RWPE1 (cell line): ENCODE results near the gene PRR33.

Experiments used
- CTCF ChIA-PET: fragments of 350-600 bp; sonication (Branson Sonifier 250); formaldehyde crosslinking; extraction: SDS; loops from one replicate; lab custom pipeline; 2021; lab: Yijun Ruan, JAX
- POLR2A ChIA-PET: fragments of 400-600 bp; formaldehyde crosslinking; extraction: SDS; loops from one replicate; lab custom pipeline; 2020; ENCODE audit warnings: antibody characterized with exemption; ENCODE audit not compliant: low non-redundant PET; lab: Yijun Ruan, JAX
- DNase-seq: peaks from one replicate; pipeline ENCODE4 v3.0.0; 2012; ENCODE audit warnings: low spot score
- H3K27ac ChIP-seq: fragments of 450-650 bp; 2 replicates; pipeline ENCODE4 v1.5.1; 2017
- TF ChIP-seq, protein P1 (sequence below): fragments of 450-650 bp; conservative IDR thresholded peaks from 2 replicates; pipeline ENCODE4 v1.5.1; 2017; ENCODE audit warnings: low read depth, mild to moderate bottlenecking

PRR33 gene

DNA sequence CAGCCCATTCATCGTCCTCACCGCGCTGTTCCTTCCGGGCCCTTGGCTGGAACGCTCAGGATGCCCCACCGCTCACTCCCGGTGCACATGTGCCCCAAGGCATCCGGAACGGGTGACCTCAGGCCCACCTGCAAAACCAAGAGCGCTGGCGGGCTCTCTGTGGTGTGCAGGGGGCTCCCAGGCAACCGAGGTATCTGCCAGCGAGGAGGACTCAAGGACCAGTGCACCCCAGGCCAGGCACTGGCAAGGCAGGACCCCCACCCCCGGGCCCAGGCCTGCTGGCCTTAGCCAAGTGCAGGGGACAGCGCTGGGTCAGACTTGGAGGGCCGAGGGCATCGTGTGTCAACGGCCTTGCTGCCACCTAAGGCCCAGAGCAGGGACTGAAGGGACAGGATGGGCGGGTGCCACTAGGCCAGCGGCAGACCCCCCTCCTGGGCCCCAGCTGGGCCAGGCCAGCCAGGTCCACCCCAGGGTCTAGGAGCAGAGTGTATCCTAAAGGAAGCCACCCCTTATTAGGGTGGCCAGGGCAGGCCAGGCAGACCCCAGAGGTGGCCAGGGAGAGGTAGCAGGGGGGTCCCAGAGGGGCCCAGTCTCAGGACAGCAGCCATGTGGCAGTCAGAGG, 36.3 kb upstream of the PRR33 start:
- CTCF ChIA-PET = interaction anchor here (1.2 kb wide), 1 partner anchor 51 kb away, joined by 6 read pairs; no protein-coding TSS in a partner anchor
- POLR2A ChIA-PET = no interaction called here
- H3K27ac ChIP-seq = peak overlapping the region; percentile 68
- DNase-seq = no peak
- TF ChIP-seq, protein P1, sequence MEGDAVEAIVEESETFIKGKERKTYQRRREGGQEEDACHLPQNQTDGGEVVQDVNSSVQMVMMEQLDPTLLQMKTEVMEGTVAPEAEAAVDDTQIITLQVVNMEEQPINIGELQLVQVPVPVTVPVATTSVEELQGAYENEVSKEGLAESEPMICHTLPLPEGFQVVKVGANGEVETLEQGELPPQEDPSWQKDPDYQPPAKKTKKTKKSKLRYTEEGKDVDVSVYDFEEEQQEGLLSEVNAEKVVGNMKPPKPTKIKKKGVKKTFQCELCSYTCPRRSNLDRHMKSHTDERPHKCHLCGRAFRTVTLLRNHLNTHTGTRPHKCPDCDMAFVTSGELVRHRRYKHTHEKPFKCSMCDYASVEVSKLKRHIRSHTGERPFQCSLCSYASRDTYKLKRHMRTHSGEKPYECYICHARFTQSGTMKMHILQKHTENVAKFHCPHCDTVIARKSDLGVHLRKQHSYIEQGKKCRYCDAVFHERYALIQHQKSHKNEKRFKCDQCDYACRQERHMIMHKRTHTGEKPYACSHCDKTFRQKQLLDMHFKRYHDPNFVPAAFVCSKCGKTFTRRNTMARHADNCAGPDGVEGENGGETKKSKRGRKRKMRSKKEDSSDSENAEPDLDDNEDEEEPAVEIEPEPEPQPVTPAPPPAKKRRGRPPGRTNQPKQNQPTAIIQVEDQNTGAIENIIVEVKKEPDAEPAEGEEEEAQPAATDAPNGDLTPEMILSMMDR = no peak

DNA sequence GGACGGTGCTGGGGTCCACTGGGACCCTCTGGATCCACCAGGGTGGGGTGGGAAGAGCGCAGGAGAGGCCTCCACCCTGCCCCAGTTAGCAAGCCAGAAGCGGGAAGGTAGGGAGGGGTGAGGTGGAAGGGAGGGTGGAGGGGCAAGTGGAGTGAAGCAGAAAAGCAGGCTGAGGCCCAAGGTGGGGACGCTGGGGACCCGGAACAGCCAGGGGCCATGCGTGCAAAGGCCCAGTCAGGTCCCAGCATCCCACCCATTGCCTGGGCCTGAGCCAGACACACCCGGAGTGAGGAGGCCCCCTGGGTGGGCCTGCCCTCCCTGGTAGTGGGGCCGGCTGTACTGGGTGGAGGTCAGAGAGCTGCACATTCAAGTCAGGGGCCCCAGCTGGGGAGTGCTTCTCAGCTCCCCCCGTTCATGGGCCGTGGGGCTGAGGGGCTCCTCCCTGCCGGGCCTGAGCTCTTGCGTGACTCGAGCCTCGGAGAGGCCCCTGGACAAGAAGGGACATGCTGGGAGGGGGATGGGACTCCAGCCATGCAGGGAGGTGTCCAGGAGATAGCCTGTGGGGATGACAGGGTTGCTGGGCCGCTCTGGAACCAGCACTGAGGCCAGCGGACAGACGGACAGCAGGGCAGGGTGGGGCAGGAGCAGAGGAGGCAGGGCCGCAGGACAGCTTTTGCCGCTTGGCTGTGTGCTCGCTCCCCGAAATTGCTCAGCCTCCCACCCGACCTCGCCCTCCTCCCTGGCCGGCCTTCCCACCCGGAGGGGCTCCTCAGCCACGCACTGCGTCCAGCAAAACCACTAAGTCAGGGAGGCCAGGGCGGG, 35.5 kb upstream of the PRR33 start:
- DNase-seq = no peak
- TF ChIP-seq, protein P1 = no peak
- POLR2A ChIA-PET = no interaction called here

DNA sequence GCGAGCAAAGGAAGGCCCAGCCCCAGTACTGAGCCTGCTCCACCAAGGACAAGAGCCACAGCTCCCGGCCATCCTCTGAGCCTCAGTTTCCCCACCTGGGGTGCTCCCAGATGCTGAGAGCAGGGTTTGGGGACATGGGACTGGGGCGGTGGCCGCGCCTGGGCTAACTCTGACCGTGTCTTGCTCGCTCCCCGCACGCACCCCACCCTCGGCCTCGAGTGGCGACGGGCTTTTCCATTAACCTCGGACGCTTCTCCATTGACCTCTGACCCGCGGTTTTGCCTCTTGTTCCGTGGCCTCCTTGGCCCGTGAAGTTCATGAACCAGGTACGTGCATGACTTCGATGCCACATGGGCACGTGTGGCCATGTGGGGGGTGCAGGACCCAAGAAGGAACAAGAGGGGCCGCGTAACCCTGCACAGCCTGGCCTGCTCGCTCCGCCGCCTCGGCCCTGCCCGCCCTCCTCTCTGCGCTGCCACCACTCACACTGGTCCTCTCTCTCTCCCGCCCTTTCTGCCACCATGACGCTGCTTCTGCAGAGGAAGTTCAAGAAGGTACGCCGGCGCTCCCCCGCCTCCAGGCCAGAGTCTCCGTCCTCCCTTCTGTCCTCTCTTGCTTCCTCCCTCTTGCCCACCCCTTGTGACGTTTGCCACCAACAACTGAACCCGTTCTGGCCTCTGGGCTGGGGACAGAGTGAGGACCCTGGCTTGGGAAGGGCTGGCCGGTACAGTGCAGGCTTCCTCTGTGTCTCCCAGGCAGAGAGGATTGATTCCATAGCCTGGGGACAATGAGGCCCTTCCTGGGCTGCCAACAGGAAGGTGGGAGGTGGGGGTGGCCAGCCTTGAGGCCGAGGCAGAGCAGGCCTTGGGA, 34.7 kb upstream of the PRR33 start:
- H3K27ac ChIP-seq = peak overlapping the region; percentile 77
- ChIA-PET CTCF (interaction anchor here (1.2 kb wide), 1 partner anchor 50 kb away, joined by 6 read pairs; no protein-coding TSS in a partner anchor), POLR2A (no interaction called here)
- DNase-seq = no peak
- TF ChIP-seq, protein P1 = no peak

More for the DNA sequence above, 35.5 kb upstream of the PRR33 start:
- H3K27ac ChIP-seq = peak overlapping the region; percentile 68
- CTCF ChIA-PET = interaction anchor here (1.2 kb wide), 1 partner anchor 51 kb away, joined by 6 read pairs; no protein-coding TSS in a partner anchor

DNA sequence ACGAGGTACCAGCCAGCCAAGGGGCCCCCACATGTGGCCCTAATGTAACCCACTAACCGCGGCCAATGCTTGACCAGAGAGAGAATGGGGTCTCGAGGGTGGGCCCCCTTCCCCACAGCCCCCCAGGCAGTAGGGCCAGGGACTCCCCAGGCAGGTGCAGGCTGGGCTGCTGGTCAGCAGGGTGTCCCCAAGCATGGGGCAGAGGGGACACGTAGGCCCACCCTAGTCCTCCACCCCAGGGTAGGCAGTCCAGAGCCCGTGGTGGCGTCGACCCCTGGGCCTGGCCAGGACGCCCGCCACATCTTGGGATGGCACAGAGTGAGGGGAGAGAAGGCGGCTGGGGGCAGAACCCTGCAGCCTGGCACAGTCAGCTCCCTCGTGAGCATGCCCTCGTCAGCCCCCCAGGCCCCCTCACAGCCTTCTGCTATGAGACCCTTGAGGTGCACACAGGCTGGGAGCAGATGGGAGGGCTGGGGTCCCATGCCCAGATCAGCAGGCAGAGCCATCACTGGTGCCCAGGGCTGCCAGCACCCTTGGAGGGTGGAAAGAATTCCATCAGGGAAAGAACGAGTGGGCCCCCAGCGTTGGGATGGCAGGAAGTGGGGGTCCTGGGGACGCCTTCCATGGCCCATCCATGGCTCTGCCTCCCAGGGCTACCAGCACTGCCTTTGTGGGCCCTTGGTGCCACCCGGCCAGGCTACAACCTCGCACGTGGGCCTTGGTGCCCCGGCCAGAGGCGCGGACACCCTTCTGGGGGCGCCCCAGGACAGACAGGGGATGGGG, 33.9 kb upstream of the PRR33 start:
- POLR2A ChIA-PET = no interaction called here
- H3K27ac ChIP-seq = peak overlapping the region; percentile 77
- CTCF ChIA-PET = no interaction called here
- no peak for DNase-seq
- TF ChIP-seq, protein P1 = no peak

DNA sequence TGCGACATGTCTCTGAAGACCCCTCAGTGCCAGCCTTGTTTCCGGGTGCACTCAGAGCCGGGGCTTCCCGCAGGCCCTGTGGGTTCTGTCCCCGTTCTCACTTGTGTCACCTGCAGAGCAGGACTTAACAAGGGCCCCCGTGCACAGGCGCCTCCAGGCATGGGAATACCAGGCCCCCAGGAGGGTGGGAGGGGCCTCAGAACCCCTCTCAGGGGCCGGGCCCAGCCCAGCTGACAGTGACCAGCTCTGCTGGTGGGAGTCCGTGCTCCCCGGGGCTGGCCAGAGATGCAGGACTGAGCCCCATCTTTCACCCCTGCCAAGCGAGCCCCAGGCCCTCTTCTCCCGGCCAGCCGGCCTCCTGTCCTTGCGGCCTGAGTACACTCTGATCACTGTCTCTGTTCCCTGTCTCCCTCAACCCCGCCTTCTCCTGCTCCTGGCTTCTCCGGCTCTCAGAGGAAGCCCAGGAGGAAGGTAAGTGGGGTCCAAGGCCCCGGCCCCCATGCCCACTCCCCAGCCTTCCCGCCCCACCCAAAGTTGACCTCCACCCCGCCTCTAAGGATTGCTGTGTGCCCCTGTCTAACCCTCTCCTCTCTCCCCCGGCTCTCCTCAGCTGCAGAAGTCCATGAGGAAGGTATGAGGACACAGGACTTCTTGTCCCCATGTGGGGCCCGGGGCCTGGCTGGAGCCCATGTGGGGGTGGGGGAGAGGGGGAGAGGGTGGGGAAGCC, 33.1 kb upstream of the PRR33 start:
- peak overlapping the region; percentile 77 for H3K27ac ChIP-seq
- TF ChIP-seq, protein P1 = no peak
- no peak for DNase-seq
- POLR2A ChIA-PET = no interaction called here
- CTCF ChIA-PET = no interaction called here
